Body of pancreas (tissue), 4 donors: ENCODE results near the gene PYGO2.

Experiments
- POLR2A ChIP-seq, 3 donors: fragments of 450-650 bp; IDR thresholded peaks; one replicate each; pipeline ENCODE4 v1.6.1; 2016; ENCODE audit warnings: antibody characterized with exemption in 3 of 3, mild to moderate bottlenecking in 2 of 3
- TF ChIP-seq, protein P1 (sequence below), 7 experiments: fragments of 450-650 bp in 4 of 7; fragments of 200-600 bp in 3 of 7; sonication (generic) in 3 of 7; IDR thresholded peaks; one replicate each; pipeline ENCODE4 v1.5.1; 2016 to 2019; ENCODE audit warnings: antibody characterized with exemption in 7 of 7

DNA sequence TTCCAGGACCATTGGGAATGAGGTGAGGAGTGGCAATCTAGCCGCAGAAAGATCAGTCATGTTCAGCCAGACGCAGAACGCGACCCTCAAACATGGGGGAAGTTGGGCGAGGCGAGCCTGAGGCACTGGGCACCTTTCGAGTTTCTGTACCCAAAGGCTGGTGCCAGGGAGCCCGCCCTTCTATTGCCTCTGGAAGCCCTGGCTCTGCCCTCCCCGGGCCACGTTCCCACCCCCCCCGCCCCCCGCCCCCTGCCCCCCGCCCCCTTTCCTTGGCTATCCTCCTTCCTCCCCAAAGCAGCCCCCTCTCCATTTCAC is 38.8 kb upstream of the PYGO2 start:
- TF ChIP-seq POLR2A (IDR thresholded peaks at IDR 0.05), result no peak
- TF ChIP-seq, protein P1, sequence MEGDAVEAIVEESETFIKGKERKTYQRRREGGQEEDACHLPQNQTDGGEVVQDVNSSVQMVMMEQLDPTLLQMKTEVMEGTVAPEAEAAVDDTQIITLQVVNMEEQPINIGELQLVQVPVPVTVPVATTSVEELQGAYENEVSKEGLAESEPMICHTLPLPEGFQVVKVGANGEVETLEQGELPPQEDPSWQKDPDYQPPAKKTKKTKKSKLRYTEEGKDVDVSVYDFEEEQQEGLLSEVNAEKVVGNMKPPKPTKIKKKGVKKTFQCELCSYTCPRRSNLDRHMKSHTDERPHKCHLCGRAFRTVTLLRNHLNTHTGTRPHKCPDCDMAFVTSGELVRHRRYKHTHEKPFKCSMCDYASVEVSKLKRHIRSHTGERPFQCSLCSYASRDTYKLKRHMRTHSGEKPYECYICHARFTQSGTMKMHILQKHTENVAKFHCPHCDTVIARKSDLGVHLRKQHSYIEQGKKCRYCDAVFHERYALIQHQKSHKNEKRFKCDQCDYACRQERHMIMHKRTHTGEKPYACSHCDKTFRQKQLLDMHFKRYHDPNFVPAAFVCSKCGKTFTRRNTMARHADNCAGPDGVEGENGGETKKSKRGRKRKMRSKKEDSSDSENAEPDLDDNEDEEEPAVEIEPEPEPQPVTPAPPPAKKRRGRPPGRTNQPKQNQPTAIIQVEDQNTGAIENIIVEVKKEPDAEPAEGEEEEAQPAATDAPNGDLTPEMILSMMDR (IDR thresholded peaks at IDR 0.05), result no peak
